Esophagus muscularis mucosa (tissue), 4 donors: ENCODE data around the gene ATF7.

Source experiments
- CTCF ChIP-seq, 3 experiments: fragments of 200-600 bp in 2 of 3; fragments of 450-650 bp in 1 of 3; sonication (generic) in 2 of 3; IDR thresholded peaks; one replicate each; pipeline ENCODE4 v1.5.1; 2017 to 2019; ENCODE audit warnings: antibody characterized with exemption in 3 of 3, mild to moderate bottlenecking in 2 of 3, moderate library complexity in 1 of 3
- EP300 ChIP-seq: sonication (generic); formaldehyde crosslinking; IDR thresholded peaks from one replicate; pipeline ENCODE4 v1.6.1; 2017; ENCODE audit warnings: antibody characterized with exemption
- POLR2A ChIP-seq: fragments of 450-650 bp; IDR thresholded peaks from one replicate; pipeline ENCODE4 v1.6.1; 2017; ENCODE audit warnings: antibody characterized with exemption, moderate library complexity, mild to moderate bottlenecking, low read depth
- POLR2AphosphoS5 ChIP-seq, 2 donors: sonication (generic); formaldehyde crosslinking; IDR thresholded peaks; one replicate each; pipeline ENCODE4 v1.6.1; 2017; ENCODE audit warnings: antibody characterized with exemption in 2 of 2

- no peak for TF ChIP-seq CTCF (IDR thresholded peaks at IDR 0.05)
- TF ChIP-seq POLR2A, result no peak
- no peak for TF ChIP-seq EP300
- no peak for TF ChIP-seq POLR2AphosphoS5 (IDR thresholded peaks at IDR 0.05)
Observed at GRCh38 chr12:53466640-53467039, 159.5 kb downstream of the ATF7 start.
